Activated CD8-positive, alpha-beta T cell treated with anti-CD3 and anti-CD28 coated beads for 36 hours (primary cell): ENCODE data around the gene PIP5KL1. TPM values are rescaled to one million over a fixed set of nuclear protein-coding genes. Genes with fewer than 3 reads are reported as not detected.

Source experiments
- ATAC-seq: fragments of 200-7000 bp; cut with Tn5 transposase; one replicate; pipeline ENCODE4 v1.10.0; 2021; ENCODE audit warnings: mild to moderate bottlenecking, moderate library complexity
- CTCF ChIA-PET: fragments of 350-600 bp; sonication (Branson Sonifier 250); formaldehyde crosslinking; loops from one replicate; lab custom pipeline; 2021; ENCODE audit warnings: antibody characterized with exemption; lab: Charles Lee
- POLR2A ChIA-PET: fragments of 350-600 bp; sonication (Branson Sonifier 250); formaldehyde crosslinking; loops from one replicate; lab custom pipeline; 2021; ENCODE audit warnings: antibody characterized with exemption; lab: Charles Lee
- DNase-seq: peaks from one replicate; pipeline ENCODE4 v3.0.0-alpha.2; 2020
- H3K27ac Mint-ChIP-seq: one replicate; pipeline ENCODE4 v1.8.0; 2021; ENCODE audit warnings: mild to moderate bottlenecking, mixed read lengths
- H3K27me3 Mint-ChIP-seq: one replicate; pipeline ENCODE4 v1.8.0; 2021; ENCODE audit warnings: mixed read lengths
- H3K36me3 Mint-ChIP-seq: one replicate; pipeline ENCODE4 v1.8.0; 2021; ENCODE audit warnings: low read depth, mixed read lengths
- H3K4me1 Mint-ChIP-seq: one replicate; pipeline ENCODE4 v1.8.0; 2021; ENCODE audit warnings: low read depth, mixed read lengths
- H3K4me3 Mint-ChIP-seq: one replicate; pipeline ENCODE4 v1.8.0; 2021; ENCODE audit warnings: mild to moderate bottlenecking, moderate library complexity, mixed read lengths
- H3K9me3 Mint-ChIP-seq: one replicate; pipeline ENCODE4 v1.8.0; 2021; ENCODE audit warnings: mixed read lengths
- CTCF ChIP-seq: fragments of 200-600 bp; IDR thresholded peaks from one replicate; pipeline ENCODE4 v1.8.0; 2022; ENCODE audit warnings: antibody characterized with exemption, mild to moderate bottlenecking
- intact Hi-C: fragments of 100-400 bp; cut with micrococcal nuclease; formaldehyde crosslinking; loops from one replicate; pipeline ENCODE4 v1.10.0; 2022
- total RNA-seq, 2 experiments: library from RNA; stranded (reverse); gene quantifications; one replicate each; pipeline ENCODE4 v1.2.3, GENCODE V29; 2021

PIP5KL1 gene
- total RNA-seq, 2 experiments from 2014 or later, result 1.7 to 2.5 TPM

DNA sequence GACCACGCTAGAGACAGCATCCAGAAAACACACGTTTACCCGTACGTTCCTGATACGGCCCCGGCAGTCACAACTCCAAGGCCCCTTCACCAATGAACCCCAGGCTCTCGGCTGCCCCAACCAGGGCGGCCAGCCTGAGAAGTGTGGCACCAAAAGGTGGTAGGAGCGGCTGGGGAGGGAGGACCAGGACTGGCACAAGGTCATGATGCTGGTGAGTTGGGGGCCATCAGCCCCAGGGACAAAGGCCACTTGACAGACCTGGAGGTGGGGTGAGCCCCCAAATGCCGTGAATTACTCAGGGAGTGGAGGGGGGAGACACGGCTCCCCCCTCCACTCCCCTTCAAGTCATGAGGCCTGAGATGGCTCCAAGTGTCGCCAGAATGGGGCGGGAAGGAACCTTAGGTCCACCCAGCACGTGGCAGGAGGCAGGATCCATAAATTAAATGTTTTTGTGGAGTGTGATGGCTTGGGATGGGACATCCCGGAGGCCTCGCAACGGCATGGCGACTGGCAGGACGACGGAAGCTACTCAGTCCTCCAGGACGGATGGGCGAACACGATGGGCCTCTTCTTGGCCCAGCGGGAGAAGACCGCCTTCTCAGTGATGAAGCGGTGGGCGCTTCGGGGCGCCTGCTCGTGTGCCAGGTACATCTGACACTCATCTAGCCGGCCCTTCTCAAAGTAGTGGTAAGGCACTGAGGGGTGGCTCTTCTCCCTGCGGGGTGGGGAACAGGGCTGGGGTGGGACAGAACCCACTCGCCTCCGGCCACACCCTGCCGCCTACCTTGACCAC is 22.5 kb downstream of the PIP5KL1 start:
- Mint-ChIP-seq H3K4me1 (peaks cover 64% of the 10 kb centered on the region), H3K27me3 (no peaks in the 10 kb centered on the region), H3K36me3 (peaks cover 33% of the 10 kb centered on the region), H3K9me3 (no peaks in the 10 kb centered on the region), H3K27ac (peak overlapping the region; percentile 68), H3K4me3 (no peak overlapping the region)
- ChIA-PET POLR2A (interaction anchor here (1.0 to 4.9 kb wide), 2 partner anchors 9 to 14 kb away, joined by 6 to 57 read pairs; partner anchors contain the start of gene ST6GALNAC4), CTCF (interaction anchor here (1.0 to 2.0 kb wide), 2 partner anchors 9 to 13 kb away, joined by 3 to 9 read pairs; partner anchors contain the start of gene ST6GALNAC4)
- intact Hi-C loops, result no loop called here
- TF ChIP-seq CTCF, result no peak
- ATAC-seq (no peak), DNase-seq (no peak)

DNA sequence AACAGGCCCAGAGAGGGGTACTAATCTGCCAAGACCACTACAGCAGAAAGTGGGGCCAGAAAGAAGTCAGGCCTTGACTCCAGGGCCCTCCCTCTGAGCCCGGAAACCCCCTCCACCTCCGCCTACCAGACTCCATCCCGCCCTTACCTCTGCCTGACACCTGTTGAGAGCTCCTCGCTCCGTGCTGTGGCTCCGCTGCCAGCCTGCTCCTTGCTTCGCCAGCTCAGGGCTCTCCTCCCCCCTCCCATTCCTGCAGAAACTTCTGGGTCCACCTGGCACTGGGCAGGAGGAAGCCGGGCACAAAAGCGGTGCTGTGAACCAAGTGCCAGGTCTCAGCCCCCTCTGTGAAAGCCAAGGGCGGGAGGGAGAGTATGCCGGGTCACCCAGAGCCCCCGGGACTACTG is 24.8 kb downstream of the PIP5KL1 start:
- Mint-ChIP-seq H3K9me3 (no peaks in the 10 kb centered on the region), H3K4me3 (peak overlapping the region; percentile 83), H3K27me3 (no peaks in the 10 kb centered on the region), H3K4me1 (peaks cover 53% of the 10 kb centered on the region), H3K36me3 (peaks cover 18% of the 10 kb centered on the region), H3K27ac (peak overlapping the region; percentile 96)
- CTCF ChIA-PET, result interaction anchor here (1.0 to 2.0 kb wide), 5 partner anchors 11 to 171 kb away, joined by 3 to 9 read pairs (median 3); partner anchors contain the start of genes ST6GALNAC4 and TOR2A
- ATAC-seq, result peak; percentile 38
- intact Hi-C loops, result no loop called here
- DNase-seq, result peak; percentile 79
- no peak for TF ChIP-seq CTCF
- POLR2A ChIA-PET, result interaction anchor here (0.8 to 4.9 kb wide), 3 partner anchors 11 to 121 kb away, joined by 5 to 57 read pairs (median 5); partner anchors contain the start of genes CDK9 and ST6GALNAC4

DNA sequence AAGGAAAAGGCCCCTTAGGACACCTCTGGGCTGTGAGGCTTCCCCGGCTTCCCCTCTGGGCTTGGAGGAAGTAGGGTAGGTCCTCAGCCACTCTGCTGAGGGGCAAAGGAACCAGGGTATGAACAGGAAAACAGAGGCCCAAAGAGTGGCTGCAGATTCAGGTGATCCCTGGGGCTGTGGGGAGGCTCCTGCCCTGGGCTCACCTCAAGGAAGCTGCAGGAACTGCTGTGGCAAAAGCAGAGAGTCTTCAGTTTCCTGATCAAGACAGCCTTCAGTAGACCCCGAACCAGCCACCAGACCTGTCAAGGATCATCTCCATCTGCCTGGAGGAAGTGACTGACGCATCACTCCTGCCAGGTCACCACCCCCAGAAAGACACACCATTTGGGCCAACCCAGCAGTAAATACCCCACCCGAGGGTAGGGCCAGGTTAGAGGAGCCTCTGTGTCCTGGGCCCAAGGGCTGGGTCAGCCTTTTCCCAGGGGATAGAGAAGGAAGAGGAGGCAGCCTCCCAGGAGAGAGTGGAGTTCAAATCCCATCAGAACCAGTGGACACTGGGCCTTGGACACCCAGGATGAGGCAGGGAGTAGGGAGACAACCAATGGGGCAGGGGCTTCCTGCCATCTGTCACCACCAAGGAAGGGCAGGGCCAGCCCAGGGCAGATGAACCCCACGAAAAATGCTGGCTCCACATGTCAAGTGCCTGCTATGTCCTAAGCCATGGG is 25.4 kb downstream of the PIP5KL1 start:
- no peaks in the 10 kb centered on the region for H3K27me3 Mint-ChIP-seq
- intact Hi-C loops, result no loop called here
- no peak for TF ChIP-seq CTCF
- peaks cover 50% of the 10 kb centered on the region for H3K4me1 Mint-ChIP-seq
- ChIA-PET POLR2A (interaction anchor here (0.6 to 4.9 kb wide), 7 partner anchors 10 to 175 kb away, joined by 3 to 57 read pairs (median 5); partner anchors contain the start of genes CDK9 and ST6GALNAC4), CTCF (interaction anchor here (1.0 to 2.9 kb wide), 6 partner anchors 12 to 170 kb away, joined by 3 to 12 read pairs (median 3); partner anchors contain the start of genes ST6GALNAC4 and TOR2A)
- H3K36me3 Mint-ChIP-seq, result peaks cover 16% of the 10 kb centered on the region
- peak; percentile 77 for DNase-seq
- H3K9me3 Mint-ChIP-seq, result no peaks in the 10 kb centered on the region
- peak overlapping the region; percentile 83 for H3K4me3 Mint-ChIP-seq
- ATAC-seq, result peak; percentile 64
- H3K27ac Mint-ChIP-seq, result peak overlapping the region; percentile 96

DNA sequence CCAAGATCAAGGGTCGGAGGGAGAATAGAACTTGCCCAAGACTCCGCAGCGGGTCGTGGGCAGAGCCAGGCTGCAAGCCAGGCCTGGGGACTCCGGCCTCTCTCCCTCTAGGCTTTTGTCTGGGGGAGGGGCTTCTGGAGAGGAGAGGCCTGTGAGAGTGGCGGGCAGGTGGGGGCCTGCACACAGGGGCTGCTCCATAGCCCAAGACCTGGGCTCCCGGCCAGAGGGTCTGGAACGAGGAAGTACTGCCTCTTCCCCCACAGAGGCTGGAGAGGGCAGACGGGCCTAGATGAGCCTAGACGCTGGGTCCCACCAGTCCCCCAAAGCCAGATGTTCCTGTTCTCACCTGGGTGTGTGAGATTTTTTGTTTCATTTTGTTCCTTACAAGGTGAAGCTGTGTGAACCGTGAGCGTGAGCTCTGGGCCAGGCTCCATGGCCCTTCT is 26.0 kb downstream of the PIP5KL1 start:
- peak overlapping the region; percentile 83 for H3K4me3 Mint-ChIP-seq
- peaks cover 56% of the 10 kb centered on the region for H3K4me1 Mint-ChIP-seq
- no peaks in the 10 kb centered on the region for H3K27me3 Mint-ChIP-seq
- TF ChIP-seq CTCF, result no peak
- intact Hi-C loops, result no loop called here
- ATAC-seq, result peak; percentile 0
- ChIA-PET CTCF (interaction anchor here (1.0 to 2.9 kb wide), 4 partner anchors 12 to 170 kb away, joined by 3 to 12 read pairs (median 6); partner anchors contain the start of genes ST6GALNAC4 and TOR2A), POLR2A (interaction anchor here (0.6 to 4.9 kb wide), 7 partner anchors 10 to 176 kb away, joined by 3 to 57 read pairs (median 5); partner anchors contain the start of genes CDK9 and ST6GALNAC4)
- no peaks in the 10 kb centered on the region for H3K9me3 Mint-ChIP-seq
- no peak for DNase-seq
- peak overlapping the region; percentile 96 for H3K27ac Mint-ChIP-seq
- H3K36me3 Mint-ChIP-seq, result peaks cover 16% of the 10 kb centered on the region
